Activated T-helper 2 cell treated with anti-CD3 and anti-CD28 coated beads, Interferon-gamma antibody, Interleukin-2, Interleukin-4, amounts not matched to agents 10 μg/mL and 5 μg/mL and 100 μg/mL, durations not matched to agents 14 hours and 24 hours and 36 hours (primary cell): ENCODE measurements around the gene MVP. TPM values are rescaled to one million over a fixed set of nuclear protein-coding genes. Genes with fewer than 3 reads are reported as not detected.
A peak's percentile ranks its signal among the peaks of the same experiment; 100 is the strongest.
"Not testable (repeated sequence)": the region's sequence is repeated elsewhere in the genome, so short reads cannot be mapped to it uniquely, and the experiment has no call there.

Experiments used
- DNase-seq: peaks from one replicate; pipeline ENCODE4 v3.0.0; 2021; ENCODE audit warnings: low spot score
- H3K27ac Mint-ChIP-seq: one replicate; pipeline ENCODE4 v1.8.0; 2021; ENCODE audit warnings: mixed read lengths
- H3K27me3 Mint-ChIP-seq: one replicate; pipeline ENCODE4 v1.8.0; 2021; ENCODE audit warnings: low read depth, mixed read lengths
- H3K36me3 Mint-ChIP-seq: one replicate; pipeline ENCODE4 v1.8.0; 2021; ENCODE audit warnings: low read depth, mixed read lengths
- H3K4me1 Mint-ChIP-seq: one replicate; pipeline ENCODE4 v1.8.0; 2021; ENCODE audit warnings: low read depth, mixed read lengths
- H3K4me3 Mint-ChIP-seq: one replicate; pipeline ENCODE4 v1.8.0; 2021; ENCODE audit warnings: low read depth, mild to moderate bottlenecking, moderate library complexity, mixed read lengths
- H3K9me3 Mint-ChIP-seq: one replicate; pipeline ENCODE4 v1.8.0; 2021; ENCODE audit warnings: mixed read lengths
- intact Hi-C: fragments of 100-400 bp; cut with micrococcal nuclease; formaldehyde crosslinking; loops from one replicate; pipeline ENCODE4 v1.15.1; 2023
- total RNA-seq: library from RNA; stranded (reverse); gene quantifications from 2 replicates; pipeline ENCODE4 v1.2.3, GENCODE V29; 2022

Gene MVP
- 130 and 135 TPM in 2 replicates for total RNA-seq

DNA sequence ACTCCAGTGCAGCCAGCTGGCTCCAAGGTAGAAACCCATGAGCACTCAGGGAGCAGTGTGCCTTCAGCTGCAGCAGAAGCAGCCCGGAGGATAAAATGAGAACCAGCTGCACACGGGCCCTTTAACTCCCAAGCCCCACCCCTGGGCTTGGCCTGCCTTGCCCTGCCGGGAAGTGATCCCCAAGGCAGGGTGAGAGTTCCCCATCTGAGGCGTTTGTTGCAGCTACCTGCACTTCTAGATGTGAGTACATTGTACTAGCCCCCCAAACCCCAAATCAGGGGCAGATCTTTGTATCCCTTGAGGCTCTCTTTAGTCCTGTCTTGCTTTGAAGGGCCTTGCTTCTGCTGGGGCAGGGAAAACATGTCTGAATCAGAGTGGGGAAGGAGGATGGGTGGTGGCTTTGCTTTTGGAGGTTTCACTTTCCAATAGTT lies at the start of gene MVP:
Gene MVP (plus strand): TSS at position 192 of the 431 bp plus-strand sequence. CDS start 10,088 bp downstream, outside the sequence.
- Mint-ChIP-seq H3K27me3 (no peaks in the 10 kb centered on the region), H3K36me3 (peaks cover 54% of the 10 kb centered on the region), H3K4me1 (peaks cover 42% of the 10 kb centered on the region), H3K27ac (peak within 1 kb of the TSS; percentile 90), H3K9me3 (no peaks in the 10 kb centered on the region), H3K4me3 (peak within 1 kb of the TSS; percentile 97)
- DNase-seq = peak; percentile 52
- intact Hi-C loops = loop anchor here (1.0 kb wide), 1 partner anchor 12 kb away; no protein-coding TSS in a partner anchor

GRCh38 chr16:29772330-29772729 lies 47.9 kb upstream of the MVP start:
- H3K36me3 Mint-ChIP-seq, H3K27me3 Mint-ChIP-seq, intact Hi-C loops: not testable (repeated sequence)

GRCh38 chr16:29774730-29775129 lies 45.5 kb upstream of the MVP start:
- no peak overlapping the region for H3K4me3 Mint-ChIP-seq
- no peak overlapping the region for H3K27ac Mint-ChIP-seq
- DNase-seq = no peak
- H3K9me3 Mint-ChIP-seq = no peaks in the 10 kb centered on the region
- peaks cover 8% of the 10 kb centered on the region for H3K27me3 Mint-ChIP-seq
- no peaks in the 10 kb centered on the region for H3K36me3 Mint-ChIP-seq
- intact Hi-C loops = no loop called here
- H3K4me1 Mint-ChIP-seq = no peaks in the 10 kb centered on the region

More at GRCh38 chr16:29772330-29772729, 47.9 kb upstream of the MVP start:
- H3K4me3 Mint-ChIP-seq, H3K9me3 Mint-ChIP-seq, H3K4me1 Mint-ChIP-seq, DNase-seq, H3K27ac Mint-ChIP-seq: not testable (repeated sequence)

DNA sequence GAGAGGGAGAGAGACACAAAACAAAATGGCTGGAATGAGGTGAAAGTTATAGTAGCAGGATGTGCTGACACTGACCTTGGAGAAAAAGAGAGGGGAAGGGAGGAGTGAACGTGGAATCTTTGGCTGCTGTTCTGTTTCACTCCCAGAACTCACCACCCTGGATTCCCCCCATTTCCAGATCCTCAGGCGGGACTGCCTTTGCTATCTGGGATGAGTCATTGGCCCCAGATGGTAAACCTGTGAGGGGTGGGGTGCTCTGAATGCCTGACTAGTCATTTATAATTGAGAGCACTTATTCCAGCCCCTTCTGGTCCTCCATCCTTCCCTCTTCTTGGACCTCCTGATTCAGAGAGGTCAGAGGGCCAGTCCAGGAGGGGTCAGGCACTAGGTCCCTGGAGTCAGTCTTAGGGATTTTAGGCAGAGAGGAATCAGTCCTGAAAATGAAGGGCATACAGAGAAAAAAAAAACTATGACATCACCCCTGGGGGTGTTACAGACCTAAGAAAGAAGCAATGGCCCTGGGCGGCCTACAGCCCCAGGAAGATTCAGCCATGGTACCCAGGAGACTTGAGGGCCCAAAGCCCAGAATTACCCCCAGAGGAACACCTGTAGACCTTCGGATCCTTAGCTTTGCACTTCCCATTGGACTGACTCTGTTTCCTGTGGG lies 44.4 kb upstream of the MVP start:
- intact Hi-C loops = no loop called here
- peaks cover 8% of the 10 kb centered on the region for H3K27me3 Mint-ChIP-seq
- no peak overlapping the region for H3K27ac Mint-ChIP-seq
- H3K4me3 Mint-ChIP-seq = no peak overlapping the region
- H3K4me1 Mint-ChIP-seq = no peaks in the 10 kb centered on the region
- DNase-seq = no peak
- H3K9me3 Mint-ChIP-seq = no peaks in the 10 kb centered on the region
- H3K36me3 Mint-ChIP-seq = no peaks in the 10 kb centered on the region

- intact Hi-C loops = no loop called here
- Mint-ChIP-seq H3K9me3 (no peaks in the 10 kb centered on the region), H3K4me1 (no peaks in the 10 kb centered on the region), H3K27ac (no peak within 1 kb of the TSS), H3K4me3 (no peak within 1 kb of the TSS), H3K36me3 (no peaks in the 10 kb centered on the region), H3K27me3 (peaks cover 8% of the 10 kb centered on the region)
- DNase-seq = no peak
These were observed 42.5 kb upstream of the MVP start, which contains the start of gene ZG16 for GRCh38 chr16:29777576-29778350. TSS of gene ZG16 (plus strand) at chr16:29778256. CDS start at chr16:29779267, 1,011 bp downstream.

DNA sequence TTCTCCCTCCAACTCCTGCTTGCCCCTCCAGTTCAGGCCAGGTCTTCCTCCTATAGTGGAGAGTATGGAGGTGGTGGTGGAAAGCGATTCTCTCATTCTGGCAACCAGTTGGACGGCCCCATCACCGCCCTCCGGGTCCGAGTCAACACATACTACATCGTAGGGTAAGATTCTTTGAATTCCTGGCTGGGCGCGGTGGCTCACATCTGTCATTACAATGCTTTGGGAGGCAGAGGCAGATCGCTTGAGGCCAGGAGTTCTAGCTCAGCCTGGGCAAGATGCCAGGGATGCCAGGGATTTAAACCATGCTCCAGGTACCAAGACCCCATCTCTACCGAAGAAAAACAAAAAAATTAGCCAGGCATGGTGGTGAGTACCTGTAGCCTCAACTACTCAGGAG lies 40.8 kb upstream of the MVP start:
- DNase-seq = no peak
- Mint-ChIP-seq H3K9me3 (no peaks in the 10 kb centered on the region), H3K4me3 (no peak overlapping the region), H3K4me1 (peaks cover 9% of the 10 kb centered on the region), H3K27me3 (peaks cover 8% of the 10 kb centered on the region), H3K27ac (no peak overlapping the region), H3K36me3 (no peaks in the 10 kb centered on the region)
- intact Hi-C loops = no loop called here

DNA sequence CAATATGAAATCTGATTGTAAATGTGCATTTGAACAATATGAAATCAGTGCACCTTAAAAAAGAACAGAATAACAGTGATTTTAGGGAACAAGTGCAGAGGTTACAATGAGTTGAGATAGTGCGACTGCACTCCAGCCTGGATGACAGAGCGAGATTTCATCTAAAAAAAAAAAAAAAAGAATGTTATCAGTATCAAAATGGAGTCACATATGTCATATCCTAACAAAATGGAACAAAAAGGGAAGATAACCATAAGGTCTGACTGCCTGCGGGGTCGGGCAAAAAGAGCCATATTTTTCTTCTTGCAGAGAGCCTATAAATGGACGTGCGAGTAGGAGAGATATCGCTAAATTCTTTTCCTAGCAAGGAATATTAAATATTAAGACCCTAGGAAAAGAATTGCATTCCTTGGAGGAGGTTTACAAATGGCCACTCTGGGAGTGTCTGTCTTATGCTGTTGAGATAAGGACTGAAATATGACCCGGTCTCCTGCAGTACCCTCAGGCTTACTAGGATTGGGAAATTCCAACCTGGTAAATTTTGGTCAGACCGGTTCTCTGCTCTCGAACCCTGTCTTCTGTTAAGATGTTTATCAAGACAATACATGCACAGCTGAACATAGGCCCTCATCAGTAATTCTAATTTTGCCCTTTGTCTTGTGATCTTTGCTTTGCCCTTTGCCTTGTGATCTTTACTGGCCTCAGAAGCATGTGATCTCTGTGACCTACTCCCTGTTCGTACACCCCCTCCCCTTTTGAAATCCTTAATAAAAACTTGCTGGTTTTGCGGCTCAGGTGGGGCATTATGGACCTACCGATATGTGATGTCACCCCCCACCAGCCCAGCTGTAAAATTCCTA lies 36.9 kb upstream of the MVP start:
- H3K4me3 Mint-ChIP-seq, DNase-seq, H3K27ac Mint-ChIP-seq, H3K27me3 Mint-ChIP-seq, intact Hi-C loops, H3K9me3 Mint-ChIP-seq, H3K36me3 Mint-ChIP-seq: not testable (repeated sequence)
- H3K4me1 Mint-ChIP-seq = peaks cover 27% of the 10 kb centered on the region

- H3K27ac Mint-ChIP-seq = no peak overlapping the region
These were observed 36.1 kb upstream of the MVP start for GRCh38 chr16:29784157-29784556.

GRCh38 chr16:29784901-29785500 lies 35.3 kb upstream of the MVP start:
- intact Hi-C loops = no loop called here
- H3K4me1 Mint-ChIP-seq = peaks cover 31% of the 10 kb centered on the region
- H3K4me3 Mint-ChIP-seq = peak overlapping the region; percentile 57
- no peaks in the 10 kb centered on the region for H3K9me3 Mint-ChIP-seq
- H3K27me3 Mint-ChIP-seq = no peaks in the 10 kb centered on the region
- no peak overlapping the region for H3K27ac Mint-ChIP-seq
- peak; percentile 67 for DNase-seq
- H3K36me3 Mint-ChIP-seq = no peaks in the 10 kb centered on the region

More at GRCh38 chr16:29784157-29784556, 36.1 kb upstream of the MVP start:
- DNase-seq = no peak
- peaks cover 29% of the 10 kb centered on the region for H3K4me1 Mint-ChIP-seq
- H3K9me3 Mint-ChIP-seq = no peaks in the 10 kb centered on the region
- H3K4me3 Mint-ChIP-seq = no peak overlapping the region
- intact Hi-C loops = no loop called here
- peaks cover 6% of the 10 kb centered on the region for H3K27me3 Mint-ChIP-seq
- H3K36me3 Mint-ChIP-seq = no peaks in the 10 kb centered on the region

- H3K27ac Mint-ChIP-seq, DNase-seq: not testable (repeated sequence)
These were observed 33.1 kb upstream of the MVP start for GRCh38 chr16:29787155-29787554.

GRCh38 chr16:29789775-29790182 lies 30.5 kb upstream of the MVP start:
- Mint-ChIP-seq H3K27ac (peak overlapping the region; percentile 93), H3K4me3 (peak overlapping the region; percentile 98), H3K36me3 (peaks cover 37% of the 10 kb centered on the region), H3K27me3 (no peaks in the 10 kb centered on the region), H3K9me3 (no peaks in the 10 kb centered on the region), H3K4me1 (peaks cover 48% of the 10 kb centered on the region)
- DNase-seq = no peak
- intact Hi-C loops = loop anchor here (1.0 to 2.0 kb wide), 5 partner anchors 16 to 89 kb away; partner anchors contain the start of genes C16orf54 and PAGR1

More at GRCh38 chr16:29787155-29787554, 33.1 kb upstream of the MVP start:
- peaks cover 39% of the 10 kb centered on the region for H3K4me1 Mint-ChIP-seq
- H3K4me3 Mint-ChIP-seq, intact Hi-C loops, H3K9me3 Mint-ChIP-seq, H3K27me3 Mint-ChIP-seq: not testable (repeated sequence)
- peaks cover 17% of the 10 kb centered on the region for H3K36me3 Mint-ChIP-seq
